ENCODE measurements around the gene EDEM2.
"Not testable (repeated sequence)": the region's sequence is repeated elsewhere in the genome, so short reads cannot be mapped to it uniquely, and the experiment has no call there.

The EDEM2 gene

DNA sequence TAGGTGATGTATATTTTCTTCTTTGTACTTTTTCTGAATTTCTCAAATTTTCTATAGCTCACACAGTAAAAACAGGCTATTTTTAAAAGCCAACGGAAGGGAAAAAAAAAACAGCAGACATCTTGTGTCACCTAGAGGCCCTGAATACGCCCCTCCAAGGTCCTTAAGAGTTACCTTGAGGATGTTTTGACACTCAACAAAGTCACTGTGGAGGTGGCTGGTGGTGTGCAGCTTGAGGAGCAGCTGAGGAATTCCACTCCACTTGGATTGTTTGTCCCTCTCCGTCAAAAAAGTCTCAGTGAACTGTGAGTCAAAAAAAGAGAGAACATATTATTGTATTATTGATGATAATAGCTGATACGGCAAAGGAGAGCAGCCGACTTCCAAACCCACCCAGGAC lies 69.3 kb downstream of the EDEM2 start:
- no peak for DNase-seq (ENCODE audit: low spot score)
- TF ChIP-seq, protein P1, sequence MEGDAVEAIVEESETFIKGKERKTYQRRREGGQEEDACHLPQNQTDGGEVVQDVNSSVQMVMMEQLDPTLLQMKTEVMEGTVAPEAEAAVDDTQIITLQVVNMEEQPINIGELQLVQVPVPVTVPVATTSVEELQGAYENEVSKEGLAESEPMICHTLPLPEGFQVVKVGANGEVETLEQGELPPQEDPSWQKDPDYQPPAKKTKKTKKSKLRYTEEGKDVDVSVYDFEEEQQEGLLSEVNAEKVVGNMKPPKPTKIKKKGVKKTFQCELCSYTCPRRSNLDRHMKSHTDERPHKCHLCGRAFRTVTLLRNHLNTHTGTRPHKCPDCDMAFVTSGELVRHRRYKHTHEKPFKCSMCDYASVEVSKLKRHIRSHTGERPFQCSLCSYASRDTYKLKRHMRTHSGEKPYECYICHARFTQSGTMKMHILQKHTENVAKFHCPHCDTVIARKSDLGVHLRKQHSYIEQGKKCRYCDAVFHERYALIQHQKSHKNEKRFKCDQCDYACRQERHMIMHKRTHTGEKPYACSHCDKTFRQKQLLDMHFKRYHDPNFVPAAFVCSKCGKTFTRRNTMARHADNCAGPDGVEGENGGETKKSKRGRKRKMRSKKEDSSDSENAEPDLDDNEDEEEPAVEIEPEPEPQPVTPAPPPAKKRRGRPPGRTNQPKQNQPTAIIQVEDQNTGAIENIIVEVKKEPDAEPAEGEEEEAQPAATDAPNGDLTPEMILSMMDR (IDR thresholded peaks at IDR 0.05; ENCODE audit: extremely low read depth, missing control alignments) = no peak

DNA sequence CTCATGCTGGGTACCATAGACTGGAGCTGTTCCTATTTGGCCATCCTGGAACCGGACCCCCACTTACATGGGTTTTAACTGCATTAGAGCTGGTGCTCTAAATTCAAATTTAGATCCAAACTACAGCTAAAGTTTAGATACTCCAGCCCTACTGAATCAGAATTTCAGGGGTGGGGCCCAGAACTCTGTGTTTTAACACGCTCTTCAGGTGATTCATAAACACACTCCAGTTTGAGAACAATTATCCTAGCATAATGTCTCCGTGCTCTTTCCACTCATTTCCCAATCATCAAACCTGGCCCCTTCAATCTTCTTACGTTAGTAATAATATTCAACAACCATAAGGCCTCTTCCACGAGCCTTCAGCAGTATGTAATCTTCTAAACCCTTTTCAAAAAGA lies 69.8 kb downstream of the EDEM2 start:
- no peak for DNase-seq (ENCODE audit: low spot score)
- TF ChIP-seq, protein P1 (IDR thresholded peaks at IDR 0.05; ENCODE audit: extremely low read depth, missing control alignments) = no peak

DNA sequence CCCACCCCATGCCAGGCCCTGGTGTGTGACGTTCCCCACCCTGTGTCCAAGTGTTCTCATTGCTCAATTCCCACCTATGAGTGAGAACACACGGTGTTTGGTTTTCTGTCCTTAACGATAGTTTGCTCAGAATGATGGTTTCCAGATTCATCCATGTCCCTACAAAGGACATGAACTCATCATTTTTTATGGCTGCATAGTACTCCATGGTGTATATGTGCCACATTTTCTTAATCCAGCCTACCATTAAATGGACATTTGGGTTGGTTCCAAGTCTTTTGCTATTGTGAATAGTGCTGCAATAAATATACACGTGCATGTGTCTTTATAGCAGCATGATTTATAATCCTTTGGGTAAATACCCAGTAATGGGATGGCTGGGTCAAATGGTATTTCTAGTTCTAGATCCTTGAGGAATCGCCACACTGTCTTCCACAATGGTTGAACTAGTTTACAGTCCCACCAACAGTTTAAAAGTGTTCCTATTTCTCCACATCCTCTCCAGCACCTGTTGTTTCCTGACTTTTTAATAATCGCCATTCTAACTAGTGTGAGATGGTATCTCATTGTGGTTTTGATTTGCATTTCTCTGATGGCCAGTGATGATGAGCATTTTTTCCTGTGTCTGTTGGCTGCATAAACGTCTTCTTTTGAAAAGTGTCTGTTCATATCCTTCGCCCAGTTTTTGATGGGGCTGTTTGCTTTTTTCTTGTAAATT lies 75.5 kb downstream of the EDEM2 start:
- not testable (repeated sequence) for DNase-seq (ENCODE audit: low spot score)

DNA sequence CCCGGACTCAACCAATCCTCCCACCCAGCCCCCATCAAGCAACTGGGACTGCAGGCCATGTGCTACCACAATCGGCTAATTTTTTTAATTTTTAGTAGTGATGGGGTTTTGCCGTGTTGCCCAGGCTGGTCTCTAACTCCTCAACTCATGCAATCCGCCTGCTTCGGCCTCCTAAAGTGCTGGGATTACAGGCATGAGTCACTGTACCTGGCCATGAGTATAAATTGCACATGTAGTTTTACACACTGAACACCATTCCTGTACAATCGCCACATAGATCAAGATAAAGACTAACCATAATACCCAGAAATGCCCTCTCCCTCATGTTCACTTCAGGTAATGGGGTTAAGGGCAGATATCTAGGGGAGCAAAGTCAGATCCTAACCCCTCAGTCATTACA lies 80.9 kb downstream of the EDEM2 start:
- TF ChIP-seq, protein P1 (IDR thresholded peaks at IDR 0.05; ENCODE audit: extremely low read depth, missing control alignments) = no peak
- no peak for DNase-seq (ENCODE audit: low spot score)

Measured in GM20000 (cell line).